NCI-H2081 (cell line): ENCODE data around the gene C2orf76.

Experiments
- DNase-seq, 2 experiments: peaks; one replicate each; lab custom pipeline; 2025; lab: John Stamatoyannopoulos, UW

C2orf76 gene

DNA sequence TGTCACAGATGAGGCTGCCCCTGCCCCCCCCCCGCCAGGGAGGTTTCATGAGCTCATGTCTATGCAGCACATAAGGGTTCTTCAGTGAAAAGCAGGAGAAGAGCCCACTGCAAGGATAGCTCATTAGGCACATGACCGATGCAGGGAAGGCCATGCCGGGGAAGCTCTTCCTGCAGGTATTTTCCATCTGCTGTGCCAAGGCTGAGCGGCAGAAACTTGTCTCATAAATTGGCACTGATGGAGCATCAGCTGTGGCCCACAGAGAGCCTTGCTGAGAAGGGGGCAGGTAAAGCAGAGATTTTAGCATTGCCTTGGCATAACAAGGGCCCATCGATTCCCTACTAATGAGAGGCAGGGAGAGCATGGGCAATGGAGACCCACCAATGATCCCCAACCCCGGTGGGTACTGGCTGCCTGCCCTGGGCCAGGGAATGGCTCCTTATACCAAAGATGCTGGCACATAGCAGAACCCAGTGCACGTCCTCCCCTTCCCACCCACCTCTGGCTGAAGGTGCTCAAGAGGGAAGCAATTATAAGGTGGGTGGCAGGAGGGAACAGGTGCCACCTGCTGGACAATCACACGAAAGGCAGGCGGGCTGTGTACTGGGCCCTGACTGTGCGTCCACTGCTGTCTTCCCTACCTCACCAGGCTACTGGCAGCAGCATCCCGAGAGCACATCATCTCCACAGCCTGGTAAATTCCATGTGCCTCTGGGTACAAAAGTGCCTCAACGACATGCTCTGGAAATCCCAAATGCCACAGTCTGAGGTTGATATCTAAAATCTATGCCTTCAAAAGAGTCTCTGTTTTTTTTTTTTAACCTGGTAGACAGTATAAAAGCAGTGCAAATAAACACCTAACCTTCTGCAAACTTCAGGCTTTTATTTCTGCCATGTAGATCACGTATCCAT, 101.6 kb downstream of the C2orf76 start:
- peak; percentile 63 to 67 for DNase-seq

DNA sequence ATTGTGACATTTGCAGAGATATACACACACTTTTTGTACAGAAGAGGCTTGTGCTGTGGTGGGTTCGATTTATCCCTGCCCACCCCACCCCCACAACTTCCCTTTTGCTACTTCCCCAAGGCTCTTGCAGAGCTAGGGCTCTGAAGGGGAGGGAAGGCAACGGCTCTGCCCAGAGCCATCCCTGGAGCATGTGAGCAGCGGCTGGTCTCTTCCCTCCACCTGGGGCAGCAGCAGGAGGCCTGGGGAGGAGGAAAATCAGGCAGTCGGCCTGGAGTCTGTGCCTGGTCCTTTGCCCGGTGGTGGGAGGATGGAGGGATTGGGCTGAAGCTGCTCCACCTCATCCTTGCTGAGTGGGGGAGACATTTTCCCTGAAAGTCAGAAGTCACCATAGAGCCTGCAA, 103.0 kb downstream of the C2orf76 start:
- DNase-seq, result no peak

DNA sequence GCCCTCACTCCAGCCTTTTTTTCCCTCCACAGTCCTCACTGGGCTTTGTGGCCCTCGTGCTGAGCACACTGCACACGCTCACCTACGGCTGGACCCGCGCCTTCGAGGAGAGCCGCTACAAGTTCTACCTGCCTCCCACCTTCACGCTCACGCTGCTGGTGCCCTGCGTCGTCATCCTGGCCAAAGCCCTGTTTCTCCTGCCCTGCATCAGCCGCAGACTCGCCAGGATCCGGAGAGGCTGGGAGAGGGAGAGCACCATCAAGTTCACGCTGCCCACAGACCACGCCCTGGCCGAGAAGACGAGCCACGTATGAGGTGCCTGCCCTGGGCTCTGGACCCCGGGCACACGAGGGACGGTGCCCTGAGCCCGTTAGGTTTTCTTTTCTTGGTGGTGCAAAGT, 103.6 kb downstream of the C2orf76 start:
- DNase-seq, result no peak

DNA sequence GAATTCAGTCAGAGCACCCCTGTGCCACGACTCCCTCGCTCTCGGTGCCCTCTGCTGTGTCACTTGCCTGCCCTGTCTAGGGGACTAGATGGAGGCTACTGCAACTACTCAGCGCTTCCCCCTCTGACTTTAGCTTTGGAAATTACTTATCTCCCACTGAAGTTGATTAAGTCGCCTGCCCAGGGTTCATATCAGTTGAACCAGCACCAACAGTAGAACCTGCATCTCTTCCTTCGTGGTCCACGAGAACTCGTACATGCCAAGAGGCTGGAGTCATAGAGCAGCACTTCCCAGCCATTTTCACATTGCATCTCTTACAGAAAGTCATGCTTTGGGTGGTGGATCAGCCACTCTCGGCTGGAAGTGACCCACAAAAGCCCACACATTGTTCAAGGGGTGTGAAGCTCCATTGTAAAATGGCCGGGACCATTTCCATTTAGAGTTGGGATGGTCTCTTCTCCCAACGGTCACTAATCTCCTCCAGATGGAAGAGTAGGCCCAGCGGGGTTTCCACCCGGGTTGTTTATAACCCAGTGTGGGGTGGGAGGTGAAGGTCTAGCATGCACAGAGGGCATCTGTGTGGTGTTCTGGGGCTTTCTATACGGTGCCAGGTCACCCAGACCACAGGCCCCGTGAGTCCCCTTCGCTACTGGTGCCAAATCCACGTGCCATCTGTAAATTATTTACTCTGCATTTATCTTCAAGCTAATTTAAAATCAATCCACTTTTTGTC, 105.0 kb downstream of the C2orf76 start:
- DNase-seq, result no peak

DNA sequence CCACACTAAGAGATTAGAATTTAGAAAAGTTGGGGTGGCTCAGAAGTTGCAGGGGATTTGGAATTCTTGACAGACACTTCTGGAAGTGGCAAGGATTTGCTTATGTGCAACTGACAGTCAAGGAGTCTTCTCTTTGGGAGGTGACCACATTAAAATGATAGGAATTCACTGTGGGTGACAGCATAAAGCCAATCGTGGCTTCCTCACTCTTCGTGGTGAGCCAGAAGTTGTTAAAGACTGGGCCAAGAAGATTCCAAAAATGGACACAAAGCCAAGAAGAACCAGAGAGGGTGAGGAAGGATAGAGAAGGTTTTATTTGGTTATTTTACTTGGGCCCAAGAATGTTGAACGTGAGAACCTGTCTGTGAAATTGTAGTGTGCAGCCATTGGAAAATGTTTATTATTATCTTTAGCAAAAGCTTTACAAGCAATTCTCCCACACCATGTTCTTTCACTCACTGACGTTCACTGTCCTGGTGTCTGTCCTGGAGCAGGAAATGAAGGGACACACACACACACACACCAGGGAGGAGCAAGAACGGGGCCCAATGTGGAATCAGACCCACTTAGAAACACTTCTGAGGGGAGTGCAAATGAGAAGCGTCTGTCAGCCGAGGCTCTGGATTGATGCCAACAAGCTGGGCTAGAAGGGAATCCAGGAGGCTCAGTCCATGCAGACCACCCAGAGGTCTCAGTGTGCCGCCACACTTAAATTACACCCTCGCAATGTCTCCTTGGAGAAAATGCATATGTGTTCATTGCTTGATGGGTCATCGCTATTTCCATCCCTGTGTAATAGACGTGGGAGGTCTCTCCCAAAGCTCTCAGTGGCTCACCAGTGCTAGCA, 105.8 kb downstream of the C2orf76 start:
- no peak for DNase-seq

DNA sequence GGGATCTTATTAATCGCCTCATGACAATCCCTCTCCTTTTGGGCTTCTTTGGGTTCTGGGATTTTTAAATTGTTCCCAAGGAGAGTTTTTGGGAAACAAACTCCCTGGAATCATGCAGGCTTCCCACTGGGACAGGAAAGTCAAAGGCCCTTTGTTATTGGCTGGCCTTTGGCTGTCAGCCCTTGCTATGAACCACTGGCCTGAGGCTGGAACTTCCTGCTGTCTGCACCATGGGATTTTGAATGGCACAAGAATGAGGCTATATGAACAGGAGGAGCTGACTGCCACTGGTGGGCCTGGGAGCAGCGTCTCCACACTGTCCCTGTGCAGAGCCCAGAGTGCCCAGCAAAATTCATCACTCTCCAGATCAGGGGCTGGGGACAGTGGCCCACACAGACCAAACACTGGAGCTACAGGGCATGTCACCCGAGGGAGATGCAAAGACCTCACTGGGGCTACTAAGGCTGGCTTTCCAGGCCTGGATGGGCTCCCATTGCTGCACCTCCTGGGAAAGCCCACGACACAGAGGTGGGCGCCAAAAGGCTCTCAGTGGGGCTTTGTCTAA, 107.3 kb downstream of the C2orf76 start:
- DNase-seq, result no peak

DNA sequence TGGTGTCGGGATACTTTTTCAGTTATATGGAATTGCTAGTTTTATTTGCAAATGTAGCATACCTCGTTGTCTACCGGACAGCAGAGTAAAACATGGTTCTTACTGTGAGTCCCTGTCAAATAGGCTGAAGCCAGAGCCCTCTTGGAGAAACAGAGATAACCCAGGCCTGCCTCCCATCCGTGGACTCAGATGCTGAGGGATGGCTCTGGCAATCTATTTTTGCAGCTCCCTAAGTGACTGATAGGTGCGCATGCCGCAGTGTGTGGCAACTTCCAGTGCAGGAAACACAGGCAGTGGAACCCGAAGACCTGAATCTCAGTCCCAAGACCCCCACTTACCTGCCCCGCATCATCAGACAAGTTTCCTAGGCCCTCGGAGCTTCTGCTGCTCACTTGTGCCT, 109.4 kb downstream of the C2orf76 start:
- DNase-seq, result no peak

DNA sequence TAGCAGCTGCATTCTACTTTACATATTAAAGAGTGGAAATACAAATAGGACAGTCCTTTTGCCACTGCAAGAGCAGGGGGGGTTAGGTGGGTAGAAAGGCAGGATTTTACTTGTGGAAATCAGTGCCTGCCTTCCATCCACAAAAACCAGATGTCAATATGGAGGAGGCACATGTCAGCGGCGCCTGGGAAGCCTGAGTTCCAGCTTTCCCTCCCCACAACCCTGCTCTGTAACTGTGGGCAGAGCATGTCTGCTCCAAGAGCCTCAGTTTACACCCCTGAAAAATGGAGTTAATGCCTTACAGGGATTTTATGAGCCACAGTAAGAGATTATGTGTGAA, 110.1 kb downstream of the C2orf76 start:
- no peak for DNase-seq

DNA sequence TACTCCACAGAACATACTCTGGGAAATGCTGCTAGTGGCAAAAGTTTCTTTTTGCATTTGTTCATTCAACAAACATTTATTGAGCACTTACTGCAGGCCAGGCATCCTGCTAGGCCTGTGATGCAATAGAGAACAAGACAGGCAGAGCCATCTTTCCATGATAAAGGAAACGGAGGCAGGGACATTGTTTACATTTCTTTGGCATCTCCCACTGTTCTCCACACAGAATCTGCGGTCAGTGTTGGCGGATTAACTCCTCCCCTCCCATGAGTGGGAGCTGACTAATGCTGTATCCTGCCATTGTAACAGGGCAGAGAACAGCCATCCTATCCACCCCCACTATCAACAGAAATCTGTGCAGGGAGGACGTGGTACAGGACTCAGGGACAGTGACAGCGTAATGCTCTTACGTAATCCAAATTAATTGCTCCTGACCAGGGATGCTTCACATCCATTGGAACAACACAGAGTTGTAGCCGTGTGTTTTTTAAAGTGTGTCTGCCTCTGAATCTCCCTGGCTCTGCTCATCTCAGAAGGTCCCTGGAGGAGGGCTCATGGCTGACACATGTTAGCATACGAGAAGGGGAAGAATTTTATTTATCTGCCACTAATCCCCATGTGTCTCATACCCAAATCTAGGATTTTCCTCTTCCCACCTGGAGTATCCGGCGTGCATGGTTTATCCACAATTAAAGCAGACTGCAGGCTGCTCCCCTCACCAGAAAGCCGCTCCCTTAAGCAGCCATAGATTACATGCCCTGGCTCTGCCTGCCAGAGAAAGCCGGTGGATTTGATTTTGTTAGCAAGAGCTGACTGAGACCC, 110.7 kb downstream of the C2orf76 start:
- DNase-seq, result peak; percentile 26 to 54

DNA sequence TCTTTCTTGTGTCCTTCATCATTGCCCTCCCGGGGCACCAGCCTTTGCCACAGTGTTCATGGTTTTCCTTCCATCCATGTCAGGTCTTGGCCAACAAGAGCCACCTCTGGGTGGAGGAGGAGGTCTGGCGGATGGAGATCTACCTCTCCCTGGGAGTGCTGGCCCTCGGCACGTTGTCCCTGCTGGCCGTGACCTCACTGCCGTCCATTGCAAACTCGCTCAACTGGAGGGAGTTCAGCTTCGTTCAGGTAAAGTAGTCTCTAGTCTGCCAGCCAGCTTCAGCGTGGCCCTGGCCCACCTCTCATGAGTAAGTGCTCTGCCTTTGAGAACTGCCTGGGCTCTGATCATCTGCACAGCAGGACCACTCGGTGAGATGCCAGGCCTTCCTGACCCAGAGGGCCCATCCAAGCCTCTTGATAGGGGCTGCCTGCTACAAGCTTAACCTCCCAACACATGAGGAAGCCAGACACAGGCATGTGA, 112.0 kb downstream of the C2orf76 start:
- DNase-seq, result no peak

DNA sequence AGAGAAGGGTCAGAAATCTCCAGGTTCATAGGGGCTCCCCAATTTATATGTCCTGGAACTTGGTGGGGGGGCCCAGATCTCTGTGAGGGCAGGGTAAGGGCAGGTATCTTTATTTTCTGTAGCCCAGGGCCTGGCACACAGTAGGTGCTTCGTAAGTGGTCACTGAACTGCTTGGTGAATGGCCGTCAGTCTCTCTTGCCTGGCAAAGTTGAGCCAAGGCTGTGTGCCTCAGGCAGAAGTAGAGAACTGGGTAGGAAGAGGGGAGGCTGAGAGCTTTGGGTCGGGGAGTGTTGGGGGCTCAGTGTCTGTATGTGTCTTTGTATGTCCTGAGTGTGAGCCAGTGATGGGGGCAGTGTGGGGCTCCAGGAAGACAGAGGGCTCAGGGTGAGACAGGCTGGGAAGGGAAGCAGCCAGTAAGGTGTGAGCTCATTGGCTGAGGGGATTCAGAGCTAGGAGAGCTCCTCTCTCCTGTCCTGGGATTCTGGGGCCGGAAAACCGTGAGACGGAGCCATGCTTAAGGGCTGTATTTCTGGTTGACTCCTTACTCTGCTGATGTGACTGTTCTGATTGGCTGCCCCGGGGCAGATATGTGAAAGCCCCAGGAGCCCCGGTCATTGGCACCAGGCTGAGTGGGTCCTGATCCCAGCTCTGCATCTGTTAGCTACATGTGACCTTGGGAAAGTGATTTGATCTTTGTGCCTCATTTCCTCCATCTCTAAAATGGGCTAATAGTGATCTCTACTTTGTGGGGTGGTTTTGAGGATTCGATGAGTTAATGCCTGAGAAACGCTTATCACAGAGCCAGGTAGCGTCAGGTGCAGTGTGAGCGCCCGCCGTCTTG, 112.7 kb downstream of the C2orf76 start:
- DNase-seq, result no peak

DNA sequence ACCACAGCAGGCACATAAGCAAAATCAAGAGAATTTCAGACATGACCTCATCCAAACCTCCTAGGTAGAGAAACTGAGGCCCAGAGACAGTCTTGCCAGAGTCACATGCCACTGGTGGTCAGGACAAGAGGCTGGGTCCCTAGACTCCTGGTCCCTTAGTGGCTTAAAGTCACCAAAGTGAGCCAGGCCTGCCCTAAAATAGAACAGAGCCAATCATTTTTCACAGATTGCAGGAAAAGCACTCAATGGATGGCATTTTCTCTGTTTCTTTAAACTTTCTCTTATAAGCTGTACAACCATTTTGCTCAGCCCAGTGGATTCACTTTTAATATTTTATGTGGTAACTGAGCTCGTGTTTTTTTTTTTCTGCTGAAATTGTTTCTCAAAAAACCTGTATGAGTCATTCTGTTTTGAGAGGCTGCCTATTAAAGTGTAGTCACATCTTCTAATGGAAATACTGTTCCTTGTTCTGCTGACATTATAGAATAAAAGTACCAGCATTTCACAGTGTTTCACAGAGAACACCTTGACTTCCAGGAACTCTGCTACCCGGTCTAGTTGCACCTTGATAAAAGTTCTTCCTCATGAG, 113.4 kb downstream of the C2orf76 start:
- no peak for DNase-seq
